DMS53 (cell line): ENCODE measurements around the gene CKAP2L.
A peak's percentile ranks its signal among the peaks of the same experiment; 100 is the strongest.

Experiments
- DNase-seq: peaks from one replicate; lab custom pipeline; 2025; lab: John Stamatoyannopoulos, UW

CKAP2L gene, protein sequence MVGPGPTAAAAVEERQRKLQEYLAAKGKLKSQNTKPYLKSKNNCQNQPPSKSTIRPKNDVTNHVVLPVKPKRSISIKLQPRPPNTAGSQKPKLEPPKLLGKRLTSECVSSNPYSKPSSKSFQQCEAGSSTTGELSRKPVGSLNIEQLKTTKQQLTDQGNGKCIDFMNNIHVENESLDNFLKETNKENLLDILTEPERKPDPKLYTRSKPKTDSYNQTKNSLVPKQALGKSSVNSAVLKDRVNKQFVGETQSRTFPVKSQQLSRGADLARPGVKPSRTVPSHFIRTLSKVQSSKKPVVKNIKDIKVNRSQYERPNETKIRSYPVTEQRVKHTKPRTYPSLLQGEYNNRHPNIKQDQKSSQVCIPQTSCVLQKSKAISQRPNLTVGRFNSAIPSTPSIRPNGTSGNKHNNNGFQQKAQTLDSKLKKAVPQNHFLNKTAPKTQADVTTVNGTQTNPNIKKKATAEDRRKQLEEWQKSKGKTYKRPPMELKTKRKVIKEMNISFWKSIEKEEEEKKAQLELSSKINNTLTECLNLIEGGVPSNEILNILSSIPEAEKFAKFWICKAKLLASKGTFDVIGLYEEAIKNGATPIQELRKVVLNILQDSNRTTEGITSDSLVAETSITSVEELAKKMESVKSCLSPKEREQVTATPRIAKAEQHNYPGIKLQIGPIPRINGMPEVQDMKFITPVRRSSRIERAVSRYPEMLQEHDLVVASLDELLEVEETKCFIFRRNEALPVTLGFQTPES

DNA sequence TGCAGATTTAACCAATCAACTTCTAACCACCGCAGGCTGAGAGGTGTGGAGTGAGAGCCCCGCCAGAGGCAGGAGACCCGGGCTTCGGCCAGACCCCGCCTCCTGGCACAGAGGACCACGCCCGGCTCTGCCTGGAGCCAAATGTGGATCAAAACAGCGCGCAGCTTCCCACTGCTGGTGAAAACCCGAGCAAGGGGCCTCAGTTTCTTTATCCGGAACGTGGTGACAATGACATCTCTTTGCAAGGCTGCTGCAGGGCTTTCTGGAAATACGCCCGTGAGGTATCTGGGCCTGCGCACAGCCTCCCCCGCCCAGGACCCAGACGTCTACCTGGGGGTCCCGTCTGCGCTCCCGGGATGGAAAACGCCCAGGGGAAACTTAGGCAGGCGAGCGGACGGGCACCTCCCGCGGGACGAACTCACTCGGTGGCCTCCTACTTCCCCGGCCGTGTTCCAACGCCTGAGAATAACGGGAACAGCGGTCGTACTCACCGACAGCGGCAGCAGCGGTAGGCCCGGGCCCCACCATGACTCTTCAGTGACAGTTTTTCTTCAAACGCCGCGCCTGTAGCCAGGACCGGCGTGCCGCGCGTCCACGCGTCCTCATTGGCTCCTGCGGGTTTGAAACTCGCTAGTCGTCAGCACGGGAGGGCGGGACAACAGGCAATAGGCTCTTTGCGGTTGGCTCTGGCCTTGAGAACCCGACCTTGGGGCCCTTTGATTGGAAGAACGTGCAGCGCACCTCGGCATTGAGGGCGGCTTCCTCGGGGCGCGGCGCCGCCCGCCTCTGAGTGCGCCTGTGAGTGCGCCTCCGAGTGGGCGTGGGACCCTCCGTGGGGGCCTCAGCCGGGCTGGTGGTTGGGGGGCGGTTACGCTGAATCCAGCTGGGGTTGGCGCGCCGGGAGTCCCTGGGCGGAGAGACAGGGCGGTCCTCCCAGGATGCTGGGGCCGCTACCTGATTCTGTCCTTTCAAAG lies at the start of gene CKAP2L:
CKAP2L (minus strand) TSS at position 539 of the 974 bp plus-strand sequence; CDS start at position 528, 11 bp downstream.
- DNase-seq, result peak; percentile 99

DNA sequence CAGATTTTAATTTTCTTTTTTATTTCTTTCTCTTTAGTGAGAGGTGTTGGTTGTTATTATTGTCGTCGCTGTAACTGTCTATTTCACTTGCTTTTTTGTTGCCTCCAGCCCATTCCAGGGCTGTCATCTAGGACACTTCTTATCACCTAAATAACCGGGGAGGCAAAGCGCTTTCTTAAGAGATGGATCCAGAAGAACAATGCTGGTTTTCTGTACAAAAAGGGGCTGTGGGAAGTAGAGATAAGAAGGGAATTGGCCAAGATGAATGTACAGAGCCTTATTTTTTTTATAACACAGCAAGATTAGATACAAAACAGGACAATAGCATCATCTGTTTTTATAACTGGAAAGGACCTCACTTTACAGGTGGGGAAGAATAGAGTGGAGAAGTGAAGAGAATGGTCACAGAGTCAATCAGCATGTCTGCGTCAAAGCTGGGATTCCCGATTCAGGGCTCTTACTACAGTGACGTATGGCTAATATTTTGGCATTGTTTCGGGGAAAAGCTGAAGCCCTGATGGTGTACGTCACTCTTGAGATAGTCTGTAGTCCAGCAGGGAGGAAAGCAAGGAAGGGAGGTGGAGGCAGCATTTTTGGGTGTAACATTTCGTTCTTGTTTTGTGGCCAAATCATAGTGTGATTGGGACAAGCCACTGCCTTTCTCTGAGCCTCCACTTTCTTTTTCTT lies 49.0 kb upstream of the CKAP2L start:
- no peak for DNase-seq

DNA sequence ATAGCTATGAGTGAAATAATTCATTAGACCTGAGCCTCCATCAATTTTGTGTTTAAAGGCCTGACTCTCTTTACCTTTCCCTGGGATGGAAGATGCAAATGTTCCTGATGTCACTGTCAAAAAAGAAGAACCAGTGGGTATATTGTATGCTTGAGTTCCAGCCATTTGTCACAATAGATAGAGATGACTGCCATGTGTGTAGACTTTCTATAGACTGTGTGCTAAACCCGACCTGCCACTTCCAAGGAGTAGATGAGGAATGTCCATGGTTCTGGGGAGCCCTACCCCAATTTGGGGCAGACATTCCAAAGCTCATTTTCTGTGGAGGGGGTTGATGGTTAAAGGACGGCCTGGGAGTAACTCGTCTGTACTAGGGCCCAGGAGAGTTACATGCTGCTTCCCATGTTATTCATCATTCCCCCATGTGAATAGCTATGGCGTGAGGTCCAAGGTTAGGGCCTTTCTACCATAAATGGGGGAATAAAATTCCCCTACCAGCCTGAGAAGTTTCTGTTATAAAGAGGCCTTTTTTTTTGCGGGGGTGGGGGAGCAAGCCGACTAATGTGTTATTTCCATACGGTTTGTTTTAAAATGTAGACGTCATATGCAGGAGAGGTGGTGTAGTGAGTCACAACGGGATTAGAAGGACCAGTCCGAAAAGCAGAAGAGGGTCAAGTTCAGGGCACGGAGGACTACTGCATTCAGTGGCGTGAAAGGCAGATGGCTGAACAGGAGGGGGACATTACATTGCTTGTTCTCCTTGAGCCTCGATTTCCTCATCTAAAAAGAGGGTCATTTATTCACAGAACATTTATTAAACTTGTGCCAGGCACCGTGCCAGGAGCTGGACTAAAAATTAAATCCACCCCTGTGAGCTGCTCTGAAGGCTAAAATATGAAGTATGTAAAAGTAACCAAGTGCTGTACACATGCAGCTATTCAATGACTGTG lies 48.2 kb upstream of the CKAP2L start:
- no peak for DNase-seq

DNA sequence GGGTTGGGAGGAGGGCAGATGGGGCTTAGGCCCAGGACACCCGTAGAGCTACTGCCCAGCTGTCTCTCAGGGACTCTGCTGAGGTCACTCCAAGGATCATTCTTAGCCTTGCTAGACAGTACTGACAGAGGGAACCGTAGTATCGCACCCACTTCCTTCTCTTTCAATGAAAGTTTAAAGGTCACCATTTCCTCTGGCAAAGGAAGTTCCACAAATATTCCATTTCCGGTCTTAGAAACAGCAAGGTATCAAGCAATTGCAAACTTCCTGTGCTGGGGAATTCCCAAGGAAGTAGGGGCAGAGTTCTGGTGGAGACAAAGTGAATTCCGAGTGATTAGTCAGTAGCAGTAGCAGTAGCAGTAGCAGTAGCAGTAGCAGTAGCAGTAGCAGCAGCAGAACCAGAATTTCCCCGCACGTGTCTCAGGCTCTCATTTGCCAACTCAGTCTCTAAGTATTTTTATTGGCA lies 47.5 kb upstream of the CKAP2L start:
- DNase-seq, result peak; percentile 32

DNA sequence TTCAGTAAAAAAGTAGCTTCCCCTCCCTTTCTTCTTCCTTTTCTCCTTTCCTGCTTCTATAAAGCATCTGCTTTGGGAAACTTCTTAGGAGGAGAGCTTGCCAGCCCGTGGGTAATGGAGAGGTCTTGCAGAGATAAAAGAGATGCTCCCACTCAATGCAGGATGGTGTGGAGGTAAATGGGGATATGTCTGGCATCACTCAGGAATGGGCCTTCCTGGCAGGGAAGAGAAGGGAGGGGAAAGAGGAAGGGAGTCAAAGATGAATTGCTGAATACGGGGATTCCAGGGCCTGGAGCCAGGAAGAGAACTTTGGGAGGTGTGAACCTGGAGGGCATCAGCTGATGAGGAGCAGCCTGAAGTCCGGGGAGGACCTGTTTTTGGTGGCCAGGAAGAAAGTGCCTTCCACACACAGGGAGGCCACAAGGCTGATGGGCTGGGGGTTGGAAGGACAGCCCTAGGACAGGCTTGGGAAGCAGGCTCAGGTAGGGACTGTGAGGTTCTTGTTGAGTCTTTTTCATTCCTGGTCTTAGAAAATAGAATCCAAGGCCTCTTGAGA lies 46.9 kb upstream of the CKAP2L start:
- no peak for DNase-seq

DNA sequence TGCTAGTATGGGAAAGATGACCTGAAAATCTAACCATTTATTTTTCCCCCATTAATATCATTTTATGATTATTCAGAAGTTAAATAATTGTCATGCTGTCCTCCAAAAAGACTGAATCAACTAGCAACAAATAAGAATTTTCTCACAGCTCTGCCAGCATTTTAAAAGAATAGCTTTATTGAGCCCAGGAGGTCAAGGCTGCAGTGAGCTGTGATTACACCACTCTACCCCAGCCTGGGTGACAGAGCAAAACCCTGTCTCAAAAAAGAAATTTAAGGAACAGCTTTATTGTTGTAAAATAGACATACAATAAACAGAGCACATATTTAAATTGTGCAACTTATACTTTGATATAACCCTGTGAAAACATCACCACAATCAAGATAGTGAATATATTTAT lies 44.7 kb upstream of the CKAP2L start:
- no peak for DNase-seq

DNA sequence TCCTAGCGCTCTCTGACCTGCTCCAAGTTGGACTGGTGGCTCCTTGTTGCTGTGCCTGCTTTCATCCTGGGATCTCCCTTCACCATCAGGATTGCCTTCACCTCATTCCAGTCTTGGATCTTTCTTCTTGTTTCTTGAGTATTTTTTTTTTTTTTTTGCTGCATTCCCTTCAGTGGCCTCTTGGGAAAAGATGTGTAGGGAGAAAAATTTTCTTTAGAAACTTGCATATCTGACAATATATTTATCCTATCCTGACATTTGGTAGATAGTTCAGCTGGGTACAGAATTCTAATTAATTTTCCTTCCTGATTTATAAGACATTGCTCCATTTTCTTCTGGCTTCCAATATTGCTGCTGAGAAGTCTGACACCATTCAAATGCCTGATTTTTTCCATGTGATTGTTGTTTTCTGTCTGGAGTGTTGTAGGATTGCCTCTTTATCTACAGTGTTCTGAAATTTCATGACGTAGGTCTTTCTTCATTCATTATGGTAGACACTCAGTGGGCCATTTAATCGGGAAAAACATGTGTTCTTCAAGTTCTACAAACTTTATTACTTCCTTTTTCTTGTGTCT lies 42.9 kb upstream of the CKAP2L start:
- DNase-seq, result peak; percentile 22

DNA sequence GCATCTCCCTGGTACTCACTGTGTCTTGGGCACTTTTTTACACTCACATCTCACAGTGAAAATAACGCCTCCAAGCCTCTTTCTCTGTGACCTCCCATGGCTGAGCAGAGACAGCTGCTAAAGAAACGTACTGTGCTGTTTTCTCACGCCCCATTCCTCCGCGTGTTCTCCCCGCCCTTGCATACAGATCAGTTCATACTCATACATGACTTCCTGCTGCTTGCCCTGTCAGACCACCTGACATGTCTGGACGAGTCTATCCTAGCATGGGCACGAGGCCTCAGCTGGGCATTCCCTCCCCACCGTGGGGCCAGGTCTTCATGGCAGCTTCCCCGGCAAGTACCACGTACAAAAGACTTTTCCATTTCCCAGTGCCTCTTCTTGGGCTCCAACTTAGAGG lies 41.1 kb upstream of the CKAP2L start:
- DNase-seq, result no peak

DNA sequence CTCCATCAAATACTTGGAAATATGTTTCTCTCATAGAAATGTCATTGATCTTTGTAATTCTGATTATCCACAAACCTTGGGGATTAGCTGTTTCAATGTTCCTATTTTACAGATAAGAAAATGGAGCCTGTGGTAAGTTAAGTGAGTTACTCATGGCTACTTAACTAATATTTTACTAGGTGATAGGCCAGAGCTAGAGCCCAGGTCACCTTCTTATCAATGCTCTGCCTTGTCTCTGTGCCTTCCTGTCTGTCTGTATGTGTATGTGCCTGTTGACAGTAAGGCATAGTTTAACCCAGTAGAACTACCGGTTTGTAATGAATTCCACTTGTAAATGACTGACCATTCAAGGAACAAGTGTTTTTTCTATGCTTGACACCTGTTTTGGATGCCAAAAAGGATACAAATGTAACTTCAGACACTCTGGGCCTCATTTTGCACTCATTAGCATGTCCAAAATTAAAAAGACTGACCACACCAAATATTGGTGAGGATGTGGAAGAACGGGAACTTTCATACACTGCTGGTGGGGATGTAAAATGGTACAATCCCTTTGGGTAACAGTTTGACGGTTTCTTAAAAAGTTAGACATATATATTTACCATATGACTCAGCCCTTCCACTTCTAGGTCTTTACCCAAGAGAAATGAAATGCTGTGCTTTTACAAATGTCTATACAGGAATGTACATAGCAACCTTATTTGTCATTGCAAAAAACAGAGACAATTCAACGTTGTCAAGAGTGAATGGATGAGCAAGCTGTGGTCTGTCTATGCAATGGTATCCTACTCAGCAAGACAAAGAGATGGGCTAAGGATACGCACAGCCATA lies 39.5 kb upstream of the CKAP2L start:
- peak; percentile 83 for DNase-seq

DNA sequence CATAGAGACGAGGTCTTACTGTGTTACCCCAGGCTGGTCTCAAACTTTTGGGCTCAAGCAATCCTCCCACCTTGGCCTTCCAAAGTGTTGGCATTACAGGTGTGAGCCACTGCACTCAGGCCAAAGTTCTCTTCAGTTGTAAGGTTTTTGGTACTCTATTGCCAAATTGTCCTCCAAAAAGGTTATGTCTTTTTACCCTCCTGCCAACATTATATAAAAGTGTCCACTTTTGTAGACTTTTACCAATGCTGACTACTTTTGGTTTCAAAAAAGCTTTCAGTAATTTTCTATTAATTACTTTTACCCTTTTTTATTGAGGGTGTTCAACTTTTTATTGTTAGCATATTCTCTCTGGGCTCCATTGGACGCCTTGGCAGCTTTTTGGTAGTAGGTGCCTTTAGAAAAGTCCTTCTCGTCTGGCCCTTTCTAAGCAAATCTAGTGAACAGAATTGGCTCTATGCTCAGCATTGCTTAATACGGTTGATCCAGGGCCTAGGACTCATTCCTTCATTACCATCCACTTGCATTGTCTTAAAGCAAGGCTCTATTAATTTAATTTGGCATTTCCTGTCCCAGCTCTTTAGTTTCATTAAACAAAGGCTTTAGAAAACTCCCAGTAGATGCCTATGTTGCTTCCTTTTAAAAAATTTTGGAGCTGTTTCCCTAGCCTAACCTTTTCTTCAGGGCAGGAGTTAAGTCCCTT lies 36.6 kb upstream of the CKAP2L start:
- no peak for DNase-seq

DNA sequence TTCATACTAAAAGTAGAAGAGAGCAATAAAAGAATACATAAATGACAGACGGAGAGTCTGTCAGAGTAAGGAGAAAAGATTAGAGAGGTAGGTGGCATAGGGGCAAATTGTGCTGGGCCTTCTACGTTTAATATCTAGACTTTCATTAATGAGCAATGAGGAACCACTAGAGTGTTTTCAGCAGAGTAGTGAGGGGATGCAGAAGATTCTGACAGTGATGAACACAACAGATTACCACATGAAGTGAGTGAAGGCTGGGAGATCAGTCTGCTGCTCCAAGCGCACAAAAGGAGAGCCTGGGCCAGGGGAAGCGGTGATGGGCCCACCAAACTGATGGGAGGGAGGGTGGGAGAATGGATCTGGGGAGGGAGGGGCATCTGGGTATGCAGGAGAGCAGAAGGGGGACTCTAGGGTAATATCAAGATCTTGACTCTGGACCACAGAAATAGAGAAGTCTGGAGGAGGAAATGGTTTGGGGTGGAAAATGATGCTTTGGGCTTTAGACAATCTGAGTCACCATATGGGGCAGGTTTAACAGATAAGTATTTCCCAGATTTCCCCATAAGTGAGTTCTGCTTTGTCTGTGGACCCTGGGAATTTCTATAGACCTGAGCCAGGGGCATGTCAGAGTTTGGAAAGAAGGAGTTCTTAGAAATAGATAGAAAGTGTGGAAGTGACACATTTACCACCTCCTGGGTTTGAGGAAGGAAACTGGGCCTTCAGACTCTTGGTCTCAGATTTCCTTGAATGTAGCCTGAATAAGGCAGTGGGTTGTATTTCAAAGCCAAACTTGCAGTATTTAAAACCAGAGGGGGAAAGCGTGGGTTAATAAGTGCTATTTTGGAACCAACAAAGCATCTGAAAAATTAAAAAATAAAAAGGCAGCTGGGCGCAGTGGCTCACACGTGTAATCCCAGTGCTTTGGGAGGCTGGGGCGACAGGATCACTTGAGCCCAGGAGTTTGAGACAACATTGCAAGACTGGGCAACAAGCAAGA lies 34.9 kb upstream of the CKAP2L start:
- DNase-seq, result no peak

DNA sequence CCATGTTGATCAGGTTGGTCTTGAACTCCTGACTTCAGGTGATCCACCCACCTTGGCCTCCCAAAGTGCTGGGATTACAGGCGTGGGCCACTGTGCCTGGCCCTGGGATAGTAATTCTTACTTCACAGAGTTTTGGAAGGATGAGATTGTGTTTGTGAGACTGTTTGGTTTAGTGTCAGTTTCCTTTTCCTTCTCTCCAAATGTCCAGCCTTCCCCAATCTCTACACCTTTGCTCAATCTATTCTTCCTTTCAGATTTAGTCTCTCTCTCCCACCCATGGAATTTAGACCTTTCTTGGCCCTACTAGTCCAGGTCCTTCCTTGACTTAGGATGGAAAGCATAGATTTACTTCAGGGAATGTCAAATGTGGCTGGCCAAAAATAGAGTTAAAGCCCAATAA lies 32.1 kb upstream of the CKAP2L start:
- DNase-seq, result no peak

DNA sequence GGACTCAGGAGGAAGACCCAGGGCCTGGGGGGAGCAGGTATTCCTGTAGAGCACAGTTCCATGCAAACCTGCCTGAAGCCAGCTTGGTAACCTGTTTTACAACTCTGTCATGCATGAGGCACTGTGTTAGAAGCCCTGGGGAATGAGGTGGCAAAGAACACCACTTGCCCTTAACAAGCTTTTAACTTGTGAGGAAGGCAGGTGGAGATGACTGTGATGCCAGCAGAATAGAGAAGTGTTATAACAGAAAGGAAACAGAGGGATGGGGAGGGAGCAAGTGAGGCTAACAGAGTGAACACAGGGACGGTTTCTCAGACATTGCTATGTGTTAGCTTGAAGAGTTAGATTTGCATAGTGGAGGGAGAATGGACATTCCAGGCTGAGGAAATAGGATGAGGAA lies 31.4 kb upstream of the CKAP2L start:
- DNase-seq, result peak; percentile 88

DNA sequence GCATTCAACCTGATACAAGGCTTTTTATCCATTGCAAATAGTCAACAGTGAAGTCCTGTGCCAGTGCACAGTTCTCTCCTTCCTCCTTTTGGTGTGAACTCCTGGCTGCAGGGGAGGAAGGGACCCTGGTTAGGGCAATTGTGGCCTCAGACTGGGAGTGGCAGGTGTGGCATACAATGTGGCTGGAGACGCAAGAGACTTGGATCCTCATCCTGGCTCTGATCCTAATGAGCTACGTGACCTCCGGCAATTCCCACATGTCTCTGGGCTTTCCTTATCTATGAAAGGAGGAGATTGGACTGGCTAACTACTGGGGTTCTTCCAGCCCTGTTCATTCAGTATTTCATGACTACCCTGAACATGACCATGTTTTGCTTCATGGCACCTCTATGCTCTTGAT lies 30.4 kb upstream of the CKAP2L start:
- no peak for DNase-seq

DNA sequence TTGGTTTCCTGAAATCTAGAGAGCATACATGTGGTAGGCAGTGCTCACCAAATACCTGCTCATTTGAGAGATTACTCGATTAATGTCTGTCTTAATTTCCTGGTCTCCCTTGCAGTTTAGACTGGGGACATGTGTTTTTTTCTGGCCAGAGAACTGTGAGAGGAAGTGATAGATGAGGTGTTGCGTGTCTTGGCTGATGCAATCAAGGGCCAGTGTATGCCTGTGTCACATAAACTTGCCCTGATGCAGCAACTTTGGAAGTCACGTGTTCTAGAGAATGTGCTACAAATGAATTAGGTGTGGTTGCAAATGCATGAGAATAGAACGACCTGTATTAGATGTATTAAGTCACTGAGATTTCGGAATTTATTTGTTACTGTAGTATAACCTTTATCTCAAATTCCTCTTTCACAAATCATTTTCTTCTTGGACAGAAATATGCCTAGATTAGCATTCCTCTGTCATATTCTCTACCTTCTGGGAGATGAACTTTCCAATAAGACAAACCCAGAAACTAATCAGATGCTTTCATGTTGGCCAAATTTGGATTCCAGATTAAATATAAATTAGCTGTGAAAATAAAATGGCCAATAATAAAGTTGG lies 29.8 kb upstream of the CKAP2L start:
- peak; percentile 66 for DNase-seq

DNA sequence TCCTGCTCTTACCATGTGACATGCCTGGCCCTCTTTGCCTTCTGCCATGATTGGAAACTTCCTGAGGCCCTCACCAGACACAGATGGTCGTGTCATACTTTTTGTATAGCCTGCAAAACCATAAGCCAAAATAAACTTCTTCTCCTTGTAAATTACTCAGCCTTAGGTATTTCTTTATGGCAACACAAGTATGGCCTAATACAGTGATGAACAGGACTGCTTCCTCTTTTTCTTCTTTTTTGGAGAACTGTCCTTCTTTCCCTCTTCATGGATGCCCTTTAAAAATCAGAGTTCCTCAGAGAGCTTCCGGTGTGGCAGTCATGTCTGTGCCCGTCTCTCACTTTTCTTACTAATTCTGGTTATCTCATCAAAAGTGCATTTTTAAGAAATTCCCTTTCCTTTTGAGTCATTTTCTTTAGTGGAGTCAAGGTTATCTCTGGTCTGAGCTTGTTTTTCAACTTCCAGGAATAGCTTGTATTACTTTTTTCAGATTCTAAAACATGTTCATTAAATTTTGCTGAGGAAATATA lies 29.1 kb upstream of the CKAP2L start:
- no peak for DNase-seq
